NCI-H748 (cell line): ENCODE measurements around the gene NKX3-2.

ENCODE experiments used
- DNase-seq: peaks from one replicate; lab custom pipeline; 2025; ENCODE audit not compliant: unreplicated experiment; lab: John Stamatoyannopoulos, UW

Gene NKX3-2

GRCh38 chr4:13546142-13546940 lies 2.0 kb upstream of the NKX3-2 start:
- no peak for DNase-seq

DNA sequence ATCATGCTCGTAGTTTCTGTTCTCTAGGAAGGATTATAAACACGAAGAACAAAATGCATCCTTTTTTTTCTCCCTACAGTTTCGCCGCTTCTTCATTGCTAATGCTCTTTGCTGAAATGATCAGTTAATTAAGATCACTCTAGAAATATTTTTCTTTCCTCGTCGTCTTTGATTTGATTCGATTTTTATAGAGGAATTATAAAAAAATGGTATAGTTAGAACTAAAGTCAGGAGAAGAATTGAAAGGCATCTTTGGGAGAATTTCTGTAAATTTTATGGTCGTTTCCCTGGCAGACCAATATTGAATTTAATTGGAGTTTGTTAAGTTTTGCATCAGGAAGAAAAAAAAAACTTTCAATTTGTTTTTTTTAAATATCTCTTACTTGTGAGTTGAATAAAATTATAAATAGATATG lies 1.1 kb upstream of the NKX3-2 start:
- DNase-seq = no peak

DNA sequence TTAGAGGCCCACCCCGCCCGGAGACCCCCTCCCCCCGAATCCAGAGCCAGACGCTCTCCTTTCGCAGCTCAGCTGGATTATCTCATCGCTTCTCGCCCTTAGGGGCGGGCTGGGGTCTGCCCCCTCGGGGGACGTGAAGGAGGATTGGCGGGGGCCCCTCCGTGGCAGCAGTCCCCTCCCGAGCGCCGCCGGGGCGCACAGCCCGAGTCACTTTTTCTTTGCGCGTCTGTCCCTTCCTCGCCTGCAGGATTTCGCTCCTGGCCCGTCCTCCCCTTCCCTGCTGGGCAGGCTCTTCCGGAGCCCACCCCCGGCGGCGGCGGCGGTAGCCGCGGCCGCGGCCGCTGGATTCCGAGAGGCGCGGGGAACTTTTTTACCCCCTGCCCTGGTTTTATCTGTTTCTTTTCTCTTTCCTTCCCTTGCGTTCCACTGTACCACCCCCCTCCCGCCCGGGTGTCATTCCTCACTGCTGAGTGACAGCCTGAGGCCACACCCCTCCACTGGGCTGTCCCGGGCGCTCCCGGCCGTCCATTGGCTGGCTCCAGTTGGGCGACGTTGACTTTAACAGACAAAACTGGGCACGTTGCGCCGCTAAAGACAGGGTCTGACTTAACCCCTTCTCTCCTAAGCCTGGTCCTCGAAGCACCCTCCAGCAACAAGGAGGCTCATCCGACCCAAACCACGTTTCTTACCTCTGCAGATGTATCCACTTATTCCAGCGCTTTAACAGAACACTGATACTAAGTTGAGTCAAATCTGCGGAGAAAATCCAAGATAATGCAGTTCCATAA lies 492 bp upstream of the NKX3-2 start:
- peak; percentile 88 for DNase-seq

DNA sequence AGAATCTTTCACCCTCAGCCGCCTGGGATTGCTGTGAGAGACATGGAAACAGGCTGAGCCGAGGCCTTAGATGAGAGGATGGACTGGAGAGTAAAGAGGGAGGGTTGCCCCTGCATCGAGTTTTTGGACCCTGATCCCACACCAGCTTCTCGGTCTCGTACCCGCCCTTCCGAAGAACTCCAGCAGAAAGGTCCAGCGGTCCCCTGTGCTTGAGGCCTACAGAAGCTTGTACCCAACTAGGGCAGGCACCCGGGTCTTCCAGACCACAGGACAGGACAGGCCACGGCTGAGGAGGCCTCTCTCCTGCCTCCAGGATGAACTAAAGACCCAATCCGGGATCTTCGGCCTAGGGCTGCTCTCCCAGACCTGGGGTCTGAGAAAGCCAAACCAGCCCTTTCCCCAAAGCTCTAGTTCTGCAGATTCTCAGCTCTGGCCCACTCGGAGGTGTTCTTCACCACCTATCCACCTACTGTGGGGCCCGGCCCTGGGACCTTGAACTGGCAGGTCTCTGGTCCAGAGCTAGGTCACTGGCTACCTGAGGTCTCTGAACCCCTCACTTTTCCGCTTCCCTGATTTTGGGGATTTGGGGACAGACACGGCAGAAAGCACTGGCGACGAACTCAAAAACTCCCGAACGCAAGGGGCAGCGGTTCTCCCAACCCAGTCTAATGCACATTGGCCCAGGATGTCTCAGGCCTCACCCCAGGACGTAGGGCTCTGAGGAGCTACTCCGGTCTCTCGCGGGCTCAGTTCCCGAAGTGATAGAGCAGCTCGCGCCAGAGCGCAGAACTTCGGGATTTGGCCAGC lies 1.1 kb downstream of the NKX3-2 start:
- no peak for DNase-seq

DNA sequence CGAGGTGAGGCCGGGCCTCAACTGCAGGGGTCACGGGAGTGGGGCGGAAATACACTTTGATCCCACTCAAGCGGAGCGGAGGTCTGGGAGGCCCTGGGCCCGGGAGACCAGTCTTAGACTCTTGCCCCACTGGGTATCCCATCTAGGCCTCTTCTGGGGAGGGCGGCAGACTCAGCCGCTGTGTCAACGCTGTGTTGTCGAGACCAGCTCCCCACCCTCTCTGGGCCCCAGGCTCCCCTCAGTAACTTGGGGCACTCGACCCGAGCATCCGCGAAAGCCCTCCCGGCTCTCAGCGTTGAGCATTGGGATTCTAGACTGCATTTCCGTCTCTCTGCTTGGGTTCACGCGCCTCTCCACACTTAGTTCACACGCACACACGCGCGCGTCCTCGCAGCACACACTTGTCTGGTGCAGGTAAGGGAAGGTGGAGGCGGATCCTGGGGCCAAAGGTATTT lies 1.7 kb downstream of the NKX3-2 start:
- DNase-seq = no peak

- no peak for DNase-seq
Observed at GRCh38 chr4:13541720-13542576, 2.4 kb downstream of the NKX3-2 start.

- DNase-seq = no peak
Observed at GRCh38 chr4:13541176-13541604, 3.1 kb downstream of the NKX3-2 start.

GRCh38 chr4:13540446-13541175 lies 3.7 kb downstream of the NKX3-2 start:
- no peak for DNase-seq

- DNase-seq = no peak
Observed at GRCh38 chr4:13539619-13540445, 4.5 kb downstream of the NKX3-2 start.

GRCh38 chr4:13539047-13539618 lies 5.2 kb downstream of the NKX3-2 start:
- DNase-seq = no peak

GRCh38 chr4:13538427-13538973 lies 5.8 kb downstream of the NKX3-2 start:
- DNase-seq = no peak

- DNase-seq = no peak
Observed at GRCh38 chr4:13537832-13538177, 6.5 kb downstream of the NKX3-2 start.

DNA sequence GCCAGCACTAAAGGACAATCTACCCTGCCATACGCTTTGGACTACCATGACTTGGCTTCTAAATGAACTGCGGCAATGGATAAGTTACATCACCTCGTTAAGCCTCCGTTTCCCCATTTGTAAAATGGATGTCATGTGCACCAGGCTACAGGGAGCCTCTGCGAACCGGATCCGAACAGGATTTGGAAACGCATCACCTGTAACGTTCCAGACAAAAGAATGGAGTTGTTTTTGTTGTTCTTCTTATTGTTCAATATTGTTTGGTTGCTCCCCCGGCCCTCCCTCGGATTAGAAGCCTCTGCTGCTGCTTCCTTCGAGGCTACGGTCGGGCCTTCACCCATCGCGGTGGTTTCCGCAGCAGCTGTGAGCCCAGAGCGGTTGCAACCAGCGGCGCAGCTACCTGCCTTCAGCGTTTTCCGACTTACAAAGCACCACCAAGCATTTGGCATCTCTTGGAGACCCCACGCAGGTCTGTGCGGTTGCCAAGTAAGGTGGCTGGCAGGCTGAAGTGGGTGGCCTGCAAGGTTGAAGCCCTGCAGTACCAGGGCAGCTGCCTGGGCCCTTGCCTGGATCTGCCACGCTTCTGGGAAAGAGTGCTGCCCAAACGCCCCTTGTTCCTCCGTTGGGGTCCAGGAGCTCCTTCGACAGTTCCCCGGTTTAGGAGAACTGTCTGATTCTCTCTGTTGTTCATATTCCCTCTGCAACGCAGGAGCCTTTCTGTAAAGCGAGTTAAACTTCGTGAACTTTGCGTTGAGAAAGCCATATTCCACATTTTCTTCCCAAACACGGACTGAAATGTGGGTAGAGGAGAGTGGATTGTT lies 7.1 kb downstream of the NKX3-2 start:
- DNase-seq = no peak

DNA sequence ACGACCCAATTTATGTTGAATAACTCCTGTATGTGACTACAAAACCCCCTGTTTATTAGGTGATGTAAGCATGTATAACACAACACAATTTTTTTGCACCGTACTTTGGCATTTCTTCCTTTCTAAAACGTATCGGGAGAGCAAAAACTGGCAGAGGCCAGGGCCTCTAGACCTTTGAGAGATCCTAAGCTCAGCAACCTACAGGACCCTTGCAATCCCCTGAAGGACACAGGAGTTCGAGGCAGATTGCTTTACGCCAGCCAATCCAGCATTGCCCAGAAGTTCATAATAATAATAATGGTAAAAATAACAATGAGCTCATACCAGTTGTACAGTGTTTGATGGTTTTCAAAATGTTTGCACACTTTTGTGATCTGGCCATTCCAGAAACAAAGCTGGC lies 7.7 kb downstream of the NKX3-2 start:
- no peak for DNase-seq

- DNase-seq = no peak
Observed at GRCh38 chr4:13535708-13536361, 8.5 kb downstream of the NKX3-2 start.

DNA sequence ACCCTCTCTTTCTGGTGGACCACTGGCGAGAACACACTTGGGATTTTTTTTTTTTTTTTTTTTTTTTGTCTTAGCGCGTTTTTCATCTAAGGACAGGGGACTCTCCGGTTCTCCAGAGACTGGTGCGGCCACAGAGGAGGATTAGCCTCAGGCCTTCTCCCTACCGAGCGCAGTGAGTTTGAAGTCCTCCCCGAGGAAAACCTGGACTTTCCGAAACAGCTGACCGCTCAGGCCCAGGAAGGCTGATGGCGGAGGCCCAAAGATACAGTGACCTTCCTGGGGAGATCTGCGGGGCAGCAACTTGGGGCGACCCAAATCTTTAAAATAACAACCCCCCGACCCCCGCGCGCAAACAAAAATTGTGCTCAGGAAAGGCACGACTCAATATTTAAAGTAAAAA lies 9.2 kb downstream of the NKX3-2 start:
- no peak for DNase-seq
